ENCODE data around the gene SEC14L6.
"Not testable (repeated sequence)": the region's sequence is repeated elsewhere in the genome, so short reads cannot be mapped to it uniquely, and the experiment has no call there.

SEC14L6 gene

GRCh38 chr22:30566125-30566524 lies 19.6 kb upstream of the SEC14L6 start:
- DNase-seq (ENCODE audit: low read depth in 2 of 2) = no peak

GRCh38 chr22:30565341-30565740 lies 18.8 kb upstream of the SEC14L6 start:
- no peak for DNase-seq (ENCODE audit: low read depth in 2 of 2)

GRCh38 chr22:30564761-30565119 lies 18.2 kb upstream of the SEC14L6 start:
- no peak for DNase-seq (ENCODE audit: low read depth in 2 of 2)

- DNase-seq (ENCODE audit: low read depth in 2 of 2) = no peak
Measured at GRCh38 chr22:30564045-30564760, 17.7 kb upstream of the SEC14L6 start.

- no peak for DNase-seq (ENCODE audit: low read depth in 2 of 2)
Measured at GRCh38 chr22:30562366-30562765, 15.8 kb upstream of the SEC14L6 start.

GRCh38 chr22:30561402-30562189 lies 15.1 kb upstream of the SEC14L6 start:
- no peak for DNase-seq (ENCODE audit: low read depth in 2 of 2)

GRCh38 chr22:30560643-30561202 lies 14.2 kb upstream of the SEC14L6 start:
- DNase-seq (ENCODE audit: low read depth in 2 of 2) = peak; percentile 16 to 28

- no peak for DNase-seq (ENCODE audit: low read depth in 2 of 2)
Measured at GRCh38 chr22:30559889-30560288, 13.3 kb upstream of the SEC14L6 start.

GRCh38 chr22:30557243-30557642 lies 10.7 kb upstream of the SEC14L6 start:
- DNase-seq (ENCODE audit: low read depth in 2 of 2) = no peak

- no peak for DNase-seq (ENCODE audit: low read depth in 2 of 2)
Measured at GRCh38 chr22:30556388-30556787, 9.8 kb upstream of the SEC14L6 start.

GRCh38 chr22:30555282-30556210 lies 9.0 kb upstream of the SEC14L6 start:
- no peak for DNase-seq (ENCODE audit: low read depth in 2 of 2)

GRCh38 chr22:30553971-30554370 lies 7.4 kb upstream of the SEC14L6 start:
- no peak for DNase-seq (ENCODE audit: low read depth in 2 of 2)

GRCh38 chr22:30552719-30553118 lies 6.2 kb upstream of the SEC14L6 start:
- no peak for DNase-seq (ENCODE audit: low read depth in 2 of 2)

GRCh38 chr22:30551813-30552212 lies 5.3 kb upstream of the SEC14L6 start:
- DNase-seq (ENCODE audit: low read depth in 2 of 2) = not testable (repeated sequence)

- DNase-seq (ENCODE audit: low read depth in 2 of 2) = no peak
Measured at GRCh38 chr22:30547188-30547587, 647 bp upstream of the SEC14L6 start.

- DNase-seq (ENCODE audit: low read depth in 2 of 2) = no peak
Measured at GRCh38 chr22:30542811-30543188, 3.7 kb downstream of the SEC14L6 start.

GRCh38 chr22:30541961-30542810 lies 4.4 kb downstream of the SEC14L6 start:
- no peak for DNase-seq (ENCODE audit: low read depth in 2 of 2)

GRCh38 chr22:30541511-30541910 lies 5.0 kb downstream of the SEC14L6 start:
- not testable (repeated sequence) for DNase-seq (ENCODE audit: low read depth in 2 of 2)

GRCh38 chr22:30539368-30539767 lies 7.2 kb downstream of the SEC14L6 start:
- no peak for DNase-seq (ENCODE audit: low read depth in 2 of 2)

GRCh38 chr22:30538280-30538679 lies 8.3 kb downstream of the SEC14L6 start:
- DNase-seq (ENCODE audit: low read depth in 2 of 2) = no peak
